Liver (tissue), 9 donors: Measurements from ENCODE around the gene ALKAL2. TPM values are rescaled to one million over a fixed set of nuclear protein-coding genes. Genes with fewer than 3 reads are reported as not detected.

Experiments
- DNase-seq: peaks from one replicate; pipeline ENCODE4 v3.0.0-alpha.2; 2017; ENCODE audit warnings: low spot score
- H3K27ac ChIP-seq, 2 donors: one replicate each; pipeline ENCODE4 v1.7.0; 2013; ENCODE audit warnings: inconsistent platforms in 2 of 2, low read length in 2 of 2, control low read depth in 1 of 2, low read depth in 1 of 2, mild to moderate bottlenecking in 1 of 2
- H3K27me3 ChIP-seq, 4 donors: one replicate each; pipeline versions ENCODE4 v1.6.1 to v1.7.0; 2013; ENCODE audit warnings: low read length in 3 of 4, inconsistent platforms in 1 of 4, mild to moderate bottlenecking in 1 of 4, moderate library complexity in 1 of 4; ENCODE audit not compliant: control insufficient read depth in 4 of 4, insufficient read depth in 4 of 4
- H3K36me3 ChIP-seq, 4 donors: one replicate each; pipeline versions ENCODE4 v1.6.1 to v1.7.0; 2013; ENCODE audit warnings: low read length in 3 of 4, mild to moderate bottlenecking in 3 of 4, low read depth in 1 of 4, moderate library complexity in 1 of 4; ENCODE audit not compliant: control insufficient read depth in 4 of 4, insufficient read depth in 3 of 4
- H3K4me1 ChIP-seq, 4 donors: one replicate each; pipeline versions ENCODE4 v1.6.1 to v1.7.0; 2013; ENCODE audit warnings: low read length in 3 of 4, mild to moderate bottlenecking in 3 of 4, moderate library complexity in 1 of 4; ENCODE audit not compliant: control insufficient read depth in 4 of 4, insufficient read depth in 4 of 4
- H3K4me3 ChIP-seq, 3 donors: one replicate each; pipeline versions ENCODE4 v1.6.1 to v1.7.0; 2013; ENCODE audit warnings: low read length in 3 of 3, control low read depth in 1 of 3, low read depth in 1 of 3, mild to moderate bottlenecking in 1 of 3
- H3K9ac ChIP-seq, 2 donors: one replicate each; pipeline ENCODE4 v1.7.0; 2013; ENCODE audit warnings: low read length in 2 of 2, mild to moderate bottlenecking in 2 of 2, moderate library complexity in 2 of 2, control low read depth in 1 of 2, low read depth in 1 of 2
- H3K9me3 ChIP-seq, 4 donors: one replicate each; pipeline versions ENCODE4 v1.6.1 to v1.7.0; 2013; ENCODE audit warnings: low read length in 3 of 4; ENCODE audit not compliant: control insufficient read depth in 4 of 4
- CTCF ChIP-seq: fragments of 150-350 bp; IDR thresholded peaks from 2 replicates; pipeline ENCODE4 v1.5.1; 2017; ENCODE audit warnings: improper control_type of control experiment, low read depth, low read length; ENCODE audit not compliant: missing input control
- EGR1 ChIP-seq, 2 donors: IDR thresholded peaks; 2 replicates each; pipeline ENCODE4 v1.6.1; 2016 to 2018; ENCODE audit warnings: antibody characterized with exemption in 2 of 2, low read depth in 2 of 2
- GABPA ChIP-seq, 2 donors: IDR thresholded peaks in 1 of 2; conservative IDR thresholded peaks in 1 of 2; 2 replicates each; pipeline ENCODE4 v1.6.1; 2016; ENCODE audit warnings: antibody characterized with exemption in 2 of 2, mild to moderate bottlenecking in 1 of 2, moderate library complexity in 1 of 2
- HNF4A ChIP-seq, 2 donors: conservative IDR thresholded peaks; 2 replicates each; pipeline ENCODE4 v1.6.1; 2016; ENCODE audit warnings: antibody characterized with exemption in 2 of 2, mild to moderate bottlenecking in 2 of 2
- HNF4G ChIP-seq: IDR thresholded peaks from 2 replicates; pipeline ENCODE4 v1.6.1; 2016; ENCODE audit warnings: antibody characterized with exemption
- JUND ChIP-seq, 2 donors: IDR thresholded peaks; 2 replicates each; pipeline ENCODE4 v1.6.1; 2016; ENCODE audit warnings: antibody characterized with exemption in 2 of 2
- MAX ChIP-seq: IDR thresholded peaks from 2 replicates; pipeline ENCODE4 v1.6.1; 2016; ENCODE audit warnings: antibody characterized with exemption
- RAD21 ChIP-seq, 2 donors: IDR thresholded peaks; 2 replicates each; pipeline ENCODE4 v1.6.1; 2016; ENCODE audit warnings: antibody characterized with exemption in 2 of 2, mild to moderate bottlenecking in 2 of 2
- REST ChIP-seq: IDR thresholded peaks from 2 replicates; pipeline ENCODE4 v1.6.1; 2016; ENCODE audit warnings: antibody characterized with exemption, mild to moderate bottlenecking
- RXRA ChIP-seq, 2 donors: IDR thresholded peaks; 2 replicates each; pipeline ENCODE4 v1.6.1; 2017 to 2018; ENCODE audit warnings: antibody characterized with exemption in 2 of 2, mild to moderate bottlenecking in 1 of 2
- TAF1 ChIP-seq: conservative IDR thresholded peaks from 2 replicates; pipeline ENCODE4 v1.6.1; 2016; ENCODE audit warnings: antibody characterized with exemption, mild to moderate bottlenecking
- YY1 ChIP-seq: IDR thresholded peaks from 2 replicates; pipeline ENCODE4 v1.6.1; 2016; ENCODE audit warnings: antibody characterized with exemption, mild to moderate bottlenecking
- WGBS: extraction: QIAGEN DNeasy Blood & Tissue Kit; methylation state at CpG from one replicate; pipeline ENCODE4 v1.1.7; 2013; 5-methylcytosine and 5-hydroxymethylcytosine counted together
- polyA plus RNA-seq, 2 donors: library from polyadenylated mRNA; stranded (reverse) in 1 of 2; unstranded in 1 of 2; fragments of 200-250 nt in 1 of 2; fragments of >200 nt in 1 of 2; fragmentation: Nextera tagmentation in 1 of 2; extraction: Ambion mirVana in 1 of 2; gene quantifications; one replicate each; pipeline versions ENCODE4 v1.2.1 to v1.2.3, GENCODE V29; 2013 to 2015
- total RNA-seq, 2 donors: library from RNA; depleted of rRNA; stranded (reverse); fragments of >200 nt; gene quantifications; one replicate each; pipeline ENCODE4 v1.2.3, GENCODE V29; 2014
- donor health status: healthy.
- donor health status: healthy.
- donor health status: healthy.
- donor health status: healthy.
- donor health status: healthy.

The ALKAL2 gene
- total and polyA plus RNA-seq, 4 donors: 1.6 to 3.1 (median 1.9) TPM; not detected in 1

GRCh38 chr2:275466-275865 is 12.4 kb downstream of the ALKAL2 start:
- Histone ChIP-seq H3K4me1 (peaks cover 0 to 2% (median 0%) of the 10 kb centered on the region in 4 donors), H3K27me3 (no peaks in the 10 kb centered on the region), H3K27ac (no peak overlapping the region), H3K9me3 (no peaks in the 10 kb centered on the region), H3K9ac (no peak overlapping the region), H3K36me3 (peaks cover under 1 to 57% (median 20%) of the 10 kb centered on the region in 4 donors), H3K4me3 (no peak overlapping the region)
- WGBS: 72% methylated on average over 6 of the region's 6 CpGs
- TF ChIP-seq CTCF (no peak), YY1 (no peak), RXRA (IDR thresholded peaks at IDR 0.05) (peak in 1 of 2 donors; percentile 8), EGR1 (IDR thresholded peaks at IDR 0.05; ENCODE audit: low read depth in 2 of 2) (no peak), HNF4G (no peak)
- no peak for DNase-seq

- H3K27ac ChIP-seq: no peak overlapping the region
- TF ChIP-seq RAD21 (IDR thresholded peaks at IDR 0.05) (peak; percentile 56 to 70), GABPA (IDR thresholded peaks at IDR 0.05 in 1 of 2, conservative IDR thresholded peaks at IDR 0.05 in 1 of 2) (no peak), CTCF (peak; percentile 11)
- no peak overlapping the region for H3K9ac ChIP-seq
- H3K36me3 ChIP-seq: peaks cover 0 to 51% (median 18%) of the 10 kb centered on the region in 4 donors
- H3K9me3 ChIP-seq: no peaks in the 10 kb centered on the region
- DNase-seq: no peak
- no peaks in the 10 kb centered on the region for H3K27me3 ChIP-seq
- H3K4me3 ChIP-seq: no peak overlapping the region
- 92% methylated on average over 3 of the region's 3 CpGs for WGBS
- peaks cover 0 to 2% (median 0%) of the 10 kb centered on the region in 4 donors for H3K4me1 ChIP-seq
These were observed 13.4 kb downstream of the ALKAL2 start for GRCh38 chr2:274503-274902.

- H3K36me3 ChIP-seq: peaks cover 0 to 41% (median 15%) of the 10 kb centered on the region in 4 donors
- no peak overlapping the region for H3K27ac ChIP-seq
- peaks cover 0 to 2% (median 0%) of the 10 kb centered on the region in 4 donors for H3K4me1 ChIP-seq
- TF ChIP-seq TAF1: no peak
- TF ChIP-seq GABPA (IDR thresholded peaks at IDR 0.05 in 1 of 2, conservative IDR thresholded peaks at IDR 0.05 in 1 of 2): no peak
- TF ChIP-seq HNF4A (conservative IDR thresholded peaks at IDR 0.05): no peak
- no peak for TF ChIP-seq RAD21 (IDR thresholded peaks at IDR 0.05)
- no peak for TF ChIP-seq YY1
- TF ChIP-seq MAX: no peak
- TF ChIP-seq JUND (IDR thresholded peaks at IDR 0.05): no peak
- no peak for TF ChIP-seq REST
- TF ChIP-seq RXRA (IDR thresholded peaks at IDR 0.05): no peak
- no peak for TF ChIP-seq EGR1 (IDR thresholded peaks at IDR 0.05; ENCODE audit: low read depth in 2 of 2)
- no peak for TF ChIP-seq CTCF
- no peaks in the 10 kb centered on the region for H3K9me3 ChIP-seq
- H3K9ac ChIP-seq: no peak overlapping the region
- no peaks in the 10 kb centered on the region for H3K27me3 ChIP-seq
- WGBS: 62% methylated on average over 6 of the region's 6 CpGs
- DNase-seq: no peak
- no peak overlapping the region for H3K4me3 ChIP-seq
These were observed 14.6 kb downstream of the ALKAL2 start for GRCh38 chr2:273333-273732.
